GM12865 (cell line): ENCODE data around the gene PRKCE.

Experiments
- DNase-seq: peaks from one replicate; pipeline ENCODE4 v3.0.0; 2010; ENCODE audit warnings: low read depth
- H3K4me3 ChIP-seq: 2 replicates; pipeline ENCODE4 v1.5.1; 2011; ENCODE audit warnings: mild to moderate bottlenecking, low read depth, low read length, control low read depth
- CTCF ChIP-seq: IDR thresholded peaks from 2 replicates; pipeline ENCODE4 v1.5.1; 2011; ENCODE audit warnings: low read length, control low read depth, low read depth, inconsistent platforms; ENCODE audit not compliant: insufficient read depth; ENCODE audit errors: missing control alignments

PRKCE gene

GRCh38 chr2:45836316-45836715 is 184.8 kb downstream of the PRKCE start:
- DNase-seq = no peak

GRCh38 chr2:45836740-45837139 is 185.3 kb downstream of the PRKCE start:
- peak; percentile 63 for DNase-seq
- no peak for TF ChIP-seq CTCF
- no peak overlapping the region for H3K4me3 ChIP-seq

More at GRCh38 chr2:45836316-45836715, 184.8 kb downstream of the PRKCE start:
- TF ChIP-seq CTCF = peak; percentile 2
- H3K4me3 ChIP-seq = no peak overlapping the region

GRCh38 chr2:45837812-45838341 is 186.4 kb downstream of the PRKCE start:
- no peak for TF ChIP-seq CTCF
- no peak overlapping the region for H3K4me3 ChIP-seq
- DNase-seq = no peak

GRCh38 chr2:45839508-45840251 is 188.2 kb downstream of the PRKCE start:
- DNase-seq = no peak
- no peak for TF ChIP-seq CTCF
- H3K4me3 ChIP-seq = no peak overlapping the region

- TF ChIP-seq CTCF = no peak
- no peak overlapping the region for H3K4me3 ChIP-seq
- peak; percentile 56 for DNase-seq
Measured at GRCh38 chr2:45840481-45840880, 189.0 kb downstream of the PRKCE start.

GRCh38 chr2:45841752-45842407 is 190.4 kb downstream of the PRKCE start:
- no peak for DNase-seq
- H3K4me3 ChIP-seq = no peak overlapping the region
- no peak for TF ChIP-seq CTCF

GRCh38 chr2:45843136-45843535 is 191.7 kb downstream of the PRKCE start:
- TF ChIP-seq CTCF = no peak
- peak overlapping the region; percentile 19; the same call in 1 of the 2 replicates for H3K4me3 ChIP-seq
- peak; percentile 73 for DNase-seq
